Peyer's patch (tissue), 4 donors: ENCODE data around the gene HOXC5.

ENCODE experiments used
- POLR2A ChIP-seq, 2 donors: fragments of 450-650 bp; IDR thresholded peaks; one replicate each; pipeline ENCODE4 v1.5.1; 2017; ENCODE audit warnings: antibody characterized with exemption in 2 of 2, mild to moderate bottlenecking in 2 of 2, moderate library complexity in 2 of 2
- TF ChIP-seq, protein P1 (sequence below), 6 experiments: fragments of 450-650 bp in 4 of 6; fragments of 200-600 bp in 2 of 6; sonication (generic) in 1 of 6; IDR thresholded peaks; one replicate each; pipeline ENCODE4 v1.5.1; 2017 to 2019; ENCODE audit warnings: antibody characterized with exemption in 6 of 6, mild to moderate bottlenecking in 3 of 6, moderate library complexity in 1 of 6

DNA sequence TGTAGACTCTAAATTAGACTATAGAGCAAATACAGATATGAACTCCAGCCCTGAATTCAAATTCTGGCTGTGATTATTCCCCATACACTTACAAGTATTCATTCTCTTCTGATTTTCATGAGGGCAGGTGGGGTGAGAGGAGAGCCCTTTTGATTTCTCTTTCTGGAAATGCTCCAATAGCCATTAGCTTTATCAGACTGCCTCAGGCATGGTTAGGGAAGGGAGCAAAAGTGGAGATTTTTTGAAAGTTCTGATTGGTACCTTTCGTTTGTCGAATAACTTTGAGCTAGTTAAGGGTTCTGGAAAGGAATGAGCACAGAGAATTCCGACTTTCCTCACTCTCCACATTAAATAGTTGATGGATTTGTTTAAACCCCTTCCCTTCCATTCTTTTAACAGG lies 7.8 kb downstream of the HOXC5 start:
- no peak for TF ChIP-seq POLR2A (IDR thresholded peaks at IDR 0.05)
- TF ChIP-seq, protein P1, sequence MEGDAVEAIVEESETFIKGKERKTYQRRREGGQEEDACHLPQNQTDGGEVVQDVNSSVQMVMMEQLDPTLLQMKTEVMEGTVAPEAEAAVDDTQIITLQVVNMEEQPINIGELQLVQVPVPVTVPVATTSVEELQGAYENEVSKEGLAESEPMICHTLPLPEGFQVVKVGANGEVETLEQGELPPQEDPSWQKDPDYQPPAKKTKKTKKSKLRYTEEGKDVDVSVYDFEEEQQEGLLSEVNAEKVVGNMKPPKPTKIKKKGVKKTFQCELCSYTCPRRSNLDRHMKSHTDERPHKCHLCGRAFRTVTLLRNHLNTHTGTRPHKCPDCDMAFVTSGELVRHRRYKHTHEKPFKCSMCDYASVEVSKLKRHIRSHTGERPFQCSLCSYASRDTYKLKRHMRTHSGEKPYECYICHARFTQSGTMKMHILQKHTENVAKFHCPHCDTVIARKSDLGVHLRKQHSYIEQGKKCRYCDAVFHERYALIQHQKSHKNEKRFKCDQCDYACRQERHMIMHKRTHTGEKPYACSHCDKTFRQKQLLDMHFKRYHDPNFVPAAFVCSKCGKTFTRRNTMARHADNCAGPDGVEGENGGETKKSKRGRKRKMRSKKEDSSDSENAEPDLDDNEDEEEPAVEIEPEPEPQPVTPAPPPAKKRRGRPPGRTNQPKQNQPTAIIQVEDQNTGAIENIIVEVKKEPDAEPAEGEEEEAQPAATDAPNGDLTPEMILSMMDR (IDR thresholded peaks at IDR 0.05) = no peak
